ENCODE data around the gene RPS19. TPM values are rescaled to one million over a fixed set of nuclear protein-coding genes. Genes with fewer than 3 reads are reported as not detected.

Gene RPS19
- polyA plus RNA-seq, 1 donor from 2014 or later: 783 TPM

DNA sequence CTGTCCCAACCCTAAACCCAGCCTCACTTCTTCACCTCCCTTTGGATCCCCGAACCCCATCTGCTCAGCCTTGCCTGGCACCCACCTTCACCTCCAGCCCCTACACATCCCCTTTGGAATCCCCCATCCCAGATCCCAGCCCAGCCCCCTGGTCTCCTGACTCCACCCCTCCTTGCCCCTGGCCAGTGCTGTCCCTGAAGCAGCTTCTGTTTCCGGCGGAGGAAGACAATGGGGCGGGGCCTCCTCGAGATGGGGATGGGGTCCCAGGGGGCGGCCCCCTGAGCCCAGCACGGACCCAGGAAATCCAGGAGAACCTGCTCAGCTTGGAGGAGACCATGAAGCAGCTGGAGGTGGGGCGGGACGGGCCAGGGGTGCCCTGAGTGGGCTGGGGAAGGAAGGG lies 46.2 kb downstream of the RPS19 start:
- H3K4me2 ChIP-seq (ENCODE audit: low read length): no peak overlapping the region
- H3K9ac ChIP-seq (ENCODE audit: low read length): no peak overlapping the region
- no peaks in the 10 kb centered on the region for H3K9me2 ChIP-seq (ENCODE audit: insufficient read depth, low read length)
- no peaks in the 10 kb centered on the region for H4K20me1 ChIP-seq (ENCODE audit: insufficient read depth)
- no peak overlapping the region for H2AFZ ChIP-seq (ENCODE audit: low read depth, low read length)
- H3K27ac ChIP-seq (ENCODE audit: low read length): no peak overlapping the region
- peaks cover 8% of the 10 kb centered on the region for H3K27me3 ChIP-seq (ENCODE audit: insufficient read depth, low read depth, low read length)
- H3K4me3 ChIP-seq (ENCODE audit: low read length): no peak overlapping the region
- H3K79me2 ChIP-seq (replicated peaks; ENCODE audit: insufficient read depth, low read length): no peaks in the 10 kb centered on the region
- H3K36me3 ChIP-seq (ENCODE audit: insufficient read depth, low read length): no peaks in the 10 kb centered on the region
- no peaks in the 10 kb centered on the region for H3K9me3 ChIP-seq (ENCODE audit: low read length)
- no peaks in the 10 kb centered on the region for H3F3A ChIP-seq (ENCODE audit: insufficient read depth, low read length, poor library complexity, severe bottlenecking)
- TF ChIP-seq EP300 (conservative IDR thresholded peaks at IDR 0.05; ENCODE audit: poor library complexity, severe bottlenecking): no peak
- TF ChIP-seq SMC3 (conservative IDR thresholded peaks at IDR 0.05; ENCODE audit: poor library complexity): no peak
- no peak for TF ChIP-seq EZH2 (IDR thresholded peaks at IDR 0.05; ENCODE audit: borderline replicate concordance, insufficient read depth, low read length, poor library complexity, severe bottlenecking)
- no peak for TF ChIP-seq MXI1 (conservative IDR thresholded peaks at IDR 0.05; ENCODE audit: poor library complexity, severe bottlenecking)
- TF ChIP-seq TAF1 (IDR thresholded peaks at IDR 0.05; ENCODE audit: low read depth): no peak
- no peak for TF ChIP-seq RAD21 (conservative IDR thresholded peaks at IDR 0.05)
- no peak for TF ChIP-seq POLR2AphosphoS5 (IDR thresholded peaks at IDR 0.05)
- TF ChIP-seq CTCF (IDR thresholded peaks at IDR 0.05; ENCODE audit: poor library complexity, severe bottlenecking): no peak
- TF ChIP-seq, protein P1, sequence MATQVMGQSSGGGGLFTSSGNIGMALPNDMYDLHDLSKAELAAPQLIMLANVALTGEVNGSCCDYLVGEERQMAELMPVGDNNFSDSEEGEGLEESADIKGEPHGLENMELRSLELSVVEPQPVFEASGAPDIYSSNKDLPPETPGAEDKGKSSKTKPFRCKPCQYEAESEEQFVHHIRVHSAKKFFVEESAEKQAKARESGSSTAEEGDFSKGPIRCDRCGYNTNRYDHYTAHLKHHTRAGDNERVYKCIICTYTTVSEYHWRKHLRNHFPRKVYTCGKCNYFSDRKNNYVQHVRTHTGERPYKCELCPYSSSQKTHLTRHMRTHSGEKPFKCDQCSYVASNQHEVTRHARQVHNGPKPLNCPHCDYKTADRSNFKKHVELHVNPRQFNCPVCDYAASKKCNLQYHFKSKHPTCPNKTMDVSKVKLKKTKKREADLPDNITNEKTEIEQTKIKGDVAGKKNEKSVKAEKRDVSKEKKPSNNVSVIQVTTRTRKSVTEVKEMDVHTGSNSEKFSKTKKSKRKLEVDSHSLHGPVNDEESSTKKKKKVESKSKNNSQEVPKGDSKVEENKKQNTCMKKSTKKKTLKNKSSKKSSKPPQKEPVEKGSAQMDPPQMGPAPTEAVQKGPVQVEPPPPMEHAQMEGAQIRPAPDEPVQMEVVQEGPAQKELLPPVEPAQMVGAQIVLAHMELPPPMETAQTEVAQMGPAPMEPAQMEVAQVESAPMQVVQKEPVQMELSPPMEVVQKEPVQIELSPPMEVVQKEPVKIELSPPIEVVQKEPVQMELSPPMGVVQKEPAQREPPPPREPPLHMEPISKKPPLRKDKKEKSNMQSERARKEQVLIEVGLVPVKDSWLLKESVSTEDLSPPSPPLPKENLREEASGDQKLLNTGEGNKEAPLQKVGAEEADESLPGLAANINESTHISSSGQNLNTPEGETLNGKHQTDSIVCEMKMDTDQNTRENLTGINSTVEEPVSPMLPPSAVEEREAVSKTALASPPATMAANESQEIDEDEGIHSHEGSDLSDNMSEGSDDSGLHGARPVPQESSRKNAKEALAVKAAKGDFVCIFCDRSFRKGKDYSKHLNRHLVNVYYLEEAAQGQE (IDR thresholded peaks at IDR 0.05; ENCODE audit: borderline replicate concordance): no peak

DNA sequence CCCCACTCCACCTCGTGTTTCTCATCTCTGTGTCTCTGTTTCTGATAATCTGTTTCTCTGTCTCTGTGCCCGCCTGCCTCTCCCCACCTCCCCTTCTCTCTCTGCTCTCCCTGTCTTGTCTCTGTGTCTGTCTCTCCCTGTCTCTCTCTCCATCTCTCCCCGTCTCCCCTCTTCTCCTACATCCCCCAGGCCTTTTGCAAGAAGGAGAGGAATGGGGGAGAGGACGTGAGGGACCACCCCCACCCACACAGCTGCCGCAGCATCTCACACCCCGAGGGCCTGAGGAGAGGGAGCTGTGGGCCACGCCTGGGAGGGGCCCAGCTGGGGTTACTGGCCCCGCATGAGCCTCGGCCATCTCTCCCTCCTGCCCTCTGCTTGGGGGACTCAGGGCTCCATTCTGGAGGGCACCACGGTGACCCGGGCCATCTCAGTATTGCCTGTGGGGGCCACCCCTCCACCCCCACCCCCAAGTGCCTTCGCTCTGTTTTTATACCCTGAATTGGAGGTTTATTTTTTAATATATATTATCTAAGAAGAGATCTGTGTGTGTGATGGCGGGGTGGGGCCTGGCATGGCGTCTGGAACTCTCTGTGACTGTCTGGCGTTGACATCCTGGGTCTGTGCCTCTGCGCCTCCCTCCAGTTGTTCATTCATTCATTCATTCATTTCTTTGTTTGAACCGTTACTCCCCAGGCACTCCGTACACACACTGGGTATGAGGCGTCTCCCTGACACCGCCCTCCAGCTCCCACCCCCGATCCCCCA lies 47.0 kb downstream of the RPS19 start:
- Histone ChIP-seq H3K9ac (ENCODE audit: low read length) (no peak overlapping the region), H3K36me3 (ENCODE audit: insufficient read depth, low read length) (no peaks in the 10 kb centered on the region), H3K27me3 (ENCODE audit: insufficient read depth, low read depth, low read length) (peaks cover 16% of the 10 kb centered on the region), H3K9me2 (ENCODE audit: insufficient read depth, low read length) (no peaks in the 10 kb centered on the region), H3K79me2 (replicated peaks; ENCODE audit: insufficient read depth, low read length) (no peaks in the 10 kb centered on the region), H3K27ac (ENCODE audit: low read length) (no peak overlapping the region), H3K9me3 (ENCODE audit: low read length) (no peaks in the 10 kb centered on the region), H3K4me2 (ENCODE audit: low read length) (no peak overlapping the region), H2AFZ (ENCODE audit: low read depth, low read length) (no peak overlapping the region), H3K4me3 (ENCODE audit: low read length) (no peak overlapping the region), H4K20me1 (ENCODE audit: insufficient read depth) (no peaks in the 10 kb centered on the region), H3F3A (ENCODE audit: insufficient read depth, low read length, poor library complexity, severe bottlenecking) (no peaks in the 10 kb centered on the region)
- TF ChIP-seq POLR2AphosphoS5 (IDR thresholded peaks at IDR 0.05) (no peak), MXI1 (conservative IDR thresholded peaks at IDR 0.05; ENCODE audit: poor library complexity, severe bottlenecking) (no peak)
